Thoracic aorta (tissue), 2 donors: ENCODE results near the gene ADAM22. TPM values are rescaled to one million over a fixed set of nuclear protein-coding genes. Genes with fewer than 3 reads are reported as not detected.

Source experiments
- ATAC-seq: fragments of 150-250 bp; one replicate; pipeline ENCODE4 v1.8.0; 2017; ENCODE audit warnings: low read depth; ENCODE audit not compliant: insufficient number of reproducible peaks, low FRiP score
- DNase-seq: peaks from one replicate; pipeline ENCODE4 v3.0.0-alpha.2; 2020; ENCODE audit warnings: low spot score
- H3K27ac ChIP-seq, 2 donors: fragments of 200-600 bp; sonication (generic); 1 replicate in 1 of 2; 2 replicates in 1 of 2; pipeline ENCODE4 v1.5.1; 2016; ENCODE audit warnings: mild to moderate bottlenecking in 2 of 2, moderate library complexity in 2 of 2
- H3K27me3 ChIP-seq: fragments of 200-600 bp; sonication (generic); replicated peaks from 2 replicates; pipeline ENCODE4 v1.6.0; 2016; ENCODE audit warnings: mild to moderate bottlenecking; ENCODE audit not compliant: insufficient read depth
- H3K36me3 ChIP-seq: fragments of 200-600 bp; sonication (generic); one replicate; pipeline ENCODE4 v1.5.1; 2016
- H3K4me1 ChIP-seq, 2 donors: fragments of 200-600 bp; sonication (generic); 1 replicate in 1 of 2; 2 replicates in 1 of 2; pipeline versions ENCODE4 v1.5.1 to v1.6.0; 2016; ENCODE audit warnings: low read depth in 2 of 2, mild to moderate bottlenecking in 1 of 2; ENCODE audit not compliant: control insufficient read depth in 1 of 2
- H3K4me3 ChIP-seq: fragments of 200-600 bp; sonication (generic); 2 replicates; pipeline ENCODE4 v1.5.1; 2016; ENCODE audit warnings: mild to moderate bottlenecking
- H3K9me3 ChIP-seq: fragments of 200-600 bp; sonication (generic); 2 replicates; pipeline ENCODE4 v1.5.1; 2016
- total RNA-seq, 2 donors: library from RNA; depleted of rRNA; stranded (reverse); fragments of >200 nt; gene quantifications; one replicate each; pipeline versions ENCODE4 v1.1.0 to v1.2.3, GENCODE V29; 2016
- TF ChIP-seq, protein P1 (sequence below): fragments of 200-600 bp; sonication (generic); IDR thresholded peaks from one replicate; pipeline ENCODE4 v1.5.1; 2019; ENCODE audit warnings: antibody characterized with exemption

Gene ADAM22
- total RNA-seq, 2 donors from 2014 or later = 5.0 to 5.4 TPM

DNA sequence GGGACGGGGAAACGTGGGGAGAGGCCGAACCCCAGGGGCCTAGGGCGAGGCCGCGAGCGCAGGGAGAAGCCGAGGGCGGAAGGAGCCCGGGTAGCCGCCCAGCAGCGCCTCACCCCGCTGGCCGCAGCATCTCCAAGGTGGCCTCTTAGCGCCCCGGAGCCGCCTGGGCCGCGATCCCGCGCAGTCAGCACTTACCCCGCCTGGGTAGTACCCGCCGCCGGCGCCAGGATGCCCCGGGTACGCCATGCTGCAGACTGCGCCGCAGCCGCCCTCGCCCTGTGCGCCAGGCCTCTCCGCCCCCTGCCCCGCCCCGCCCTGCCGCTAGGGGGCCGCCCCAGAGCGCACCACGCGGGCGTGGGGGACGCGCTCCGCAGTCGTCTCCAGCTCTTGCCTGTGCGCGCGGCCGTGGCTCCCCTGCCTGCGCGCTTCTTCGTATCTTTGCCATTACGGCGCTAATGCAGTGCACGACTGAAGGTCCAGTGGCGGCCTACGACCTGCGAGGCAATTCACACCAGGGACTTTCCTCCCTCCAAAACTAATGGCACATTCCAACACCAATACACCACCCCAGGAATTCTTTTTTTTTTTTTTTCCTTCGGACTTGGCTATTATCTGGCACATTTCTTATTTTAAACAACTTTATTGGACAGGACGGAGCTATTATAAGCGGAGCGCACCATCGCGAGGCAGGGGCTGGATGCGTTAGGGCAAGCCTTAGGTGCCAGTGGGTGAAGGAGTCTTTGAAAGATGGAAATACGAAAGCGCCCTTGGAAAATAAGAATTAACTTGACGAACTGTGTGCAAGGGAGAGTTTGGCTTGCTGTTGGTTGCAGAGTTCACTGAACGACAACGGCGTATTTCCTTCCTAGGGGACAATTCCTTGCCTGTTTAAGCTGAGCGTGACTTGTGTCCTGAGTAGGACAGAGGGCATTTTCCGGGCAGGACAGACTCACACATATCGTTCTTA is 286.0 kb downstream of the ADAM22 start, which contains the start of gene SRI:
Gene SRI, minus strand, starts transcription at position 258 of the 967 bp plus-strand sequence. Its CDS starts 12 bp downstream, at position 246.
- H3K4me1 ChIP-seq = peaks cover 11 to 13% of the 10 kb centered on the region in 2 donors
- no peaks in the 10 kb centered on the region for H3K27me3 ChIP-seq
- DNase-seq (peak; percentile 54), ATAC-seq (peak; percentile 84)
- peak within 1 kb of the TSS; percentile 86 to 88 for H3K27ac ChIP-seq
- no peaks in the 10 kb centered on the region for H3K9me3 ChIP-seq
- H3K4me3 ChIP-seq = peak within 1 kb of the TSS; percentile 92
- H3K36me3 ChIP-seq = peaks cover 4% of the 10 kb centered on the region
- TF ChIP-seq, protein P1, sequence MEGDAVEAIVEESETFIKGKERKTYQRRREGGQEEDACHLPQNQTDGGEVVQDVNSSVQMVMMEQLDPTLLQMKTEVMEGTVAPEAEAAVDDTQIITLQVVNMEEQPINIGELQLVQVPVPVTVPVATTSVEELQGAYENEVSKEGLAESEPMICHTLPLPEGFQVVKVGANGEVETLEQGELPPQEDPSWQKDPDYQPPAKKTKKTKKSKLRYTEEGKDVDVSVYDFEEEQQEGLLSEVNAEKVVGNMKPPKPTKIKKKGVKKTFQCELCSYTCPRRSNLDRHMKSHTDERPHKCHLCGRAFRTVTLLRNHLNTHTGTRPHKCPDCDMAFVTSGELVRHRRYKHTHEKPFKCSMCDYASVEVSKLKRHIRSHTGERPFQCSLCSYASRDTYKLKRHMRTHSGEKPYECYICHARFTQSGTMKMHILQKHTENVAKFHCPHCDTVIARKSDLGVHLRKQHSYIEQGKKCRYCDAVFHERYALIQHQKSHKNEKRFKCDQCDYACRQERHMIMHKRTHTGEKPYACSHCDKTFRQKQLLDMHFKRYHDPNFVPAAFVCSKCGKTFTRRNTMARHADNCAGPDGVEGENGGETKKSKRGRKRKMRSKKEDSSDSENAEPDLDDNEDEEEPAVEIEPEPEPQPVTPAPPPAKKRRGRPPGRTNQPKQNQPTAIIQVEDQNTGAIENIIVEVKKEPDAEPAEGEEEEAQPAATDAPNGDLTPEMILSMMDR = peak; percentile 99

DNA sequence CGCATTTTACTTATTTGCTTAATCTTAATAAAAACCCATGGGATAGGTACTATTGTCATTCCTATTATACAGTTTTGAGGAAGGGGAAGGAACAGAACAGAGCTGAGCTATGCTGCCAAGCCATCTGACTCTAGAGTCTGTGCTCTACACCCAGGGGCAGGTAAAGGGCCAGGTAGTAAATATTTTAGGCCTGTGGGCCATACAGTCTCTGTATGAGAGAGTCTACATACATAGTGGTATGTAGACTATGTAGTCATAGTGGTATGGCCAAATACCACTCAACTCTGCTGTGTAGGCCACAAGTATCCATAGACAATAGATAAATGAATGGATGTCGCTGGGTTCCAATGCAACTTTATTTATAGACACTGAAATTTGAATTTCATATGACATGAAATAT is 289.2 kb downstream of the ADAM22 start:
- ATAC-seq = no peak
- DNase-seq = no peak
- no peaks in the 10 kb centered on the region for H3K36me3 ChIP-seq
- TF ChIP-seq, protein P1 = no peak
- no peaks in the 10 kb centered on the region for H3K9me3 ChIP-seq
- no peaks in the 10 kb centered on the region for H3K27me3 ChIP-seq
- H3K4me1 ChIP-seq = peaks cover 3 to 4% of the 10 kb centered on the region in 2 donors
- H3K27ac ChIP-seq = no peak overlapping the region
- H3K4me3 ChIP-seq = no peak overlapping the region

DNA sequence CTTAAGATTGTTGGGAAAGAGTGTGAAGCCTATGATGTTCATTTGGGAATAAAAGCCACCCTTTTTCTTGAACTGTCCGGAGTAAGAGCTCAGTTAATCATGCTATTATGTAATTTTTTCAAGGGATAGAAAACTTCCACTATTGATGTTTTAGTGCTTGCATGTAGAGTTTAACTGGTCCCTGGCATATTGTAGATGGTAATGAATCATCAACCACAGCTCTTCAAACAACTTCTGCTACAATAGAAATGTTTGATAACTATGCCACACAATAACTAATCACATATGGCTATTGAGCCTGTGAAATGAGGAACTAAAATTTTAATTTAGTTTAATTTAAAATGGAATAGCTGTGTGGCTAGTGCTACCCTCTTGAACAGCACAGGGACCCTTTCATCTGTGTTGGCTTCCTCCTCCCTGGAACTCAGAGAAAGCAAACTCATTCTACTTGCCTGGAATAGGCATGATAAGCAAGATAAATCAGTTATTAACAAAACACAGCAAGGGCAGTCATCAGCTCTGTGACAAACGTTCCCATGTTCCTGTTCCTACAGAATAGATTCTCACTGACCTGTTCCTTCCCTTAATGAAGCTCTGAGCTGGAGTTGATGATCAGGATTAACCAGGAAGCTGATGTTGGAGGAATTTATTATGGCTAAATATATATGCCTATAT is 290.7 kb downstream of the ADAM22 start:
- H3K36me3 ChIP-seq = no peaks in the 10 kb centered on the region
- DNase-seq = no peak
- no peaks in the 10 kb centered on the region for H3K9me3 ChIP-seq
- H3K4me3 ChIP-seq = no peak overlapping the region
- H3K4me1 ChIP-seq = no peaks in the 10 kb centered on the region
- no peak overlapping the region for H3K27ac ChIP-seq
- TF ChIP-seq, protein P1 = no peak
- ATAC-seq = no peak
- no peaks in the 10 kb centered on the region for H3K27me3 ChIP-seq

DNA sequence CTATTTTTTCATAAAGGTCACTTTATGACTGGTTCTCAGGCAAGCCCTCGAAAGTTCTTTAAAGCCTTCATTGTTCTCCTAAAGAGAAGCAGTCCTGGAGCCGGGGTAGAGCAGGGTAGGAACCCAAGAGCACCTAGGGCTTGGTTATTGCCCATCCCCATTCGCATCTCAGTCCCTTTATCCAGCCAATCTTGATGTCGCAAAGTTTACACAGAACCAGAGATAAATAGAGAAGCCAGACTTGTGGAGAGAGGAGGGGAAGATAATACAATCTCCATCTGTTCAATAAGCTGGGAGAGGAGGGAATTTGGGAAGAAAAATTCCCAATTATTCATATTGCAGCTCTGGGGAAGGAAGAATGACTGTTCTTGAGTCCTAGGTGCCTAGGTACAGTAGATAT is 292.1 kb downstream of the ADAM22 start:
- H3K27me3 ChIP-seq = no peaks in the 10 kb centered on the region
- H3K9me3 ChIP-seq = no peaks in the 10 kb centered on the region
- no peak for DNase-seq
- H3K27ac ChIP-seq = no peak overlapping the region
- ATAC-seq = no peak
- TF ChIP-seq, protein P1 = no peak
- no peaks in the 10 kb centered on the region for H3K36me3 ChIP-seq
- no peak overlapping the region for H3K4me3 ChIP-seq
- H3K4me1 ChIP-seq = no peaks in the 10 kb centered on the region

DNA sequence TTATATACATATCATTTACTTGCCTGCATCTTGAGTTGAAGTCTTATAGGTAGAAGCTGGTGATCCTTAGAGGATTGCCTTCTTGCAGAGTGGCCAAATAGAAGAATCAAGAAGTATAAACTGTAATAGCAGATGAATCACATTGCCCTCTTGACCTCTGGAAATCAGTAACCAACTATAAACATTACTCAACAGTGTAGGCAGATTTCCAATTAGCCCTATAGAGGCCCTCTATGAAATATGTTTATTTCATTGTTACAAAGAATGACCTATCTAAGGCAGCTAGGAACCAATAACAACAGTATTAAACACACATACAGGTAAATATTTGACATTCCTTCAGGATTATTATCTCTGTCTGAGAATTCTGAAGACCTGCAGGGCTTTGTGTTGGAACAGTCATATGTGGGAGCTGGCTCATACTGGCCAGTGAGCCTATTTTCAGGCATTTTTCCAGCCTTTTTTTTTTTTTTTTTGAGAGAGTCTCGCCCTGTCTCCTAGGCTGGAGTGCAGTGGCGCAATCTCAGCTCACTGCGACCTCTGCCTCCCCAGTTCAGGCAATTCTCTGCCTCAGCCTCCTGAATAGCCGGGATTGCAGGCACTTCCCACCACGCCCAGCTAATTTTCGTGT is 292.9 kb downstream of the ADAM22 start:
- no peak overlapping the region for H3K27ac ChIP-seq
- no peak for DNase-seq
- H3K4me1 ChIP-seq = no peaks in the 10 kb centered on the region
- H3K9me3 ChIP-seq = no peaks in the 10 kb centered on the region
- H3K36me3 ChIP-seq = no peaks in the 10 kb centered on the region
- TF ChIP-seq, protein P1 = no peak
- H3K4me3 ChIP-seq = no peak overlapping the region
- ATAC-seq = no peak
- no peaks in the 10 kb centered on the region for H3K27me3 ChIP-seq
